ENCODE data around the gene LMTK3.

DNA sequence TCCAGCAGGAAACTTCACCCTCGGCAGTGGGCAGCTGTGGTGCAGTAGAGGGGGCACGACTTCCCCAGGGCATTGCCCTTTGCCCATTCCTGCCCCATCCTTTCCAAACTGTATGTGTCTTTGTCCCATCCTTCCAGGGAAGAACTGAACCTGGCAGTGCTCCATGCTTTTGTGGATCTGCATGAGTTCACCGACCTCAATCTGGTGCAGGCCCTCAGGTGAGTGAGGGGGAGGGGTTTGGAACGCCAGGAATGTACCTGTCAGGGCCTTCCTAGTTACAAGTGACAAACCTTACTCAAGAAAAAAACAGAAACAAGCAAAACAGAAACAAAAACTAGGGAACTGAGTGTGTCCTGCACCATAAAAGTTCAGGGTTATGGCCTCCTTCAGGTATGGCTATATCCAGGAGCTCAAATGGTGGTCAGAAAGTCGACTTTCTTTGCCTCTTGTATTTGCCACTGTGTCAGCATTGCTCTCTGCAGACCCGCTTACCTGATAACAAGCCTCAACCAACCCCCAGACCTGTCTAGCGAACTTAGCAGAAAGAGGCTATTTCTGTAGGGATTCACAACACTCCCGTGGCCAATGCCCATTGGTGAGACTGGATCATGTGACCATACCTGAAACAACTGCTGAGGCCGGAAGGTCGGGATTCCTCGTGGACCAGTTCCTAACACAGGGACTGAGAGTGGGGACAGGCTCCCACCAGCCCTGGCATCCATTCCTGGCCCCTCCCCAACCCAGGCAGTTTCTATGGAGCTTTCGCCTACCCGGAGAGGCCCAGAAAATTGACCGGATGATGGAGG is 38.3 kb downstream of the LMTK3 start:
- TF ChIP-seq, protein P1, sequence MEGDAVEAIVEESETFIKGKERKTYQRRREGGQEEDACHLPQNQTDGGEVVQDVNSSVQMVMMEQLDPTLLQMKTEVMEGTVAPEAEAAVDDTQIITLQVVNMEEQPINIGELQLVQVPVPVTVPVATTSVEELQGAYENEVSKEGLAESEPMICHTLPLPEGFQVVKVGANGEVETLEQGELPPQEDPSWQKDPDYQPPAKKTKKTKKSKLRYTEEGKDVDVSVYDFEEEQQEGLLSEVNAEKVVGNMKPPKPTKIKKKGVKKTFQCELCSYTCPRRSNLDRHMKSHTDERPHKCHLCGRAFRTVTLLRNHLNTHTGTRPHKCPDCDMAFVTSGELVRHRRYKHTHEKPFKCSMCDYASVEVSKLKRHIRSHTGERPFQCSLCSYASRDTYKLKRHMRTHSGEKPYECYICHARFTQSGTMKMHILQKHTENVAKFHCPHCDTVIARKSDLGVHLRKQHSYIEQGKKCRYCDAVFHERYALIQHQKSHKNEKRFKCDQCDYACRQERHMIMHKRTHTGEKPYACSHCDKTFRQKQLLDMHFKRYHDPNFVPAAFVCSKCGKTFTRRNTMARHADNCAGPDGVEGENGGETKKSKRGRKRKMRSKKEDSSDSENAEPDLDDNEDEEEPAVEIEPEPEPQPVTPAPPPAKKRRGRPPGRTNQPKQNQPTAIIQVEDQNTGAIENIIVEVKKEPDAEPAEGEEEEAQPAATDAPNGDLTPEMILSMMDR (conservative IDR thresholded peaks at IDR 0.05; ENCODE audit: low read depth in 2 of 2): no peak
- TF ChIP-seq POLR2AphosphoS5 (IDR thresholded peaks at IDR 0.05; ENCODE audit: low read depth) (no peak), EZH2 (IDR thresholded peaks at IDR 0.05; ENCODE audit: low read depth, unreplicated experiment) (no peak), CREB1 (CRISPR knock-in tag; IDR thresholded peaks at IDR 0.05; ENCODE audit: low read depth) (no peak), ZNF114 (CRISPR knock-in tag; IDR thresholded peaks at IDR 0.05) (no peak), EZH2phosphoT487 (IDR thresholded peaks at IDR 0.05; ENCODE audit: unreplicated experiment) (no peak), JUNB (IDR thresholded peaks at IDR 0.05; ENCODE audit: unreplicated experiment) (no peak), STAT1 (IDR thresholded peaks at IDR 0.05; ENCODE audit: unreplicated experiment) (no peak)
- TF ChIP-seq, protein P2, sequence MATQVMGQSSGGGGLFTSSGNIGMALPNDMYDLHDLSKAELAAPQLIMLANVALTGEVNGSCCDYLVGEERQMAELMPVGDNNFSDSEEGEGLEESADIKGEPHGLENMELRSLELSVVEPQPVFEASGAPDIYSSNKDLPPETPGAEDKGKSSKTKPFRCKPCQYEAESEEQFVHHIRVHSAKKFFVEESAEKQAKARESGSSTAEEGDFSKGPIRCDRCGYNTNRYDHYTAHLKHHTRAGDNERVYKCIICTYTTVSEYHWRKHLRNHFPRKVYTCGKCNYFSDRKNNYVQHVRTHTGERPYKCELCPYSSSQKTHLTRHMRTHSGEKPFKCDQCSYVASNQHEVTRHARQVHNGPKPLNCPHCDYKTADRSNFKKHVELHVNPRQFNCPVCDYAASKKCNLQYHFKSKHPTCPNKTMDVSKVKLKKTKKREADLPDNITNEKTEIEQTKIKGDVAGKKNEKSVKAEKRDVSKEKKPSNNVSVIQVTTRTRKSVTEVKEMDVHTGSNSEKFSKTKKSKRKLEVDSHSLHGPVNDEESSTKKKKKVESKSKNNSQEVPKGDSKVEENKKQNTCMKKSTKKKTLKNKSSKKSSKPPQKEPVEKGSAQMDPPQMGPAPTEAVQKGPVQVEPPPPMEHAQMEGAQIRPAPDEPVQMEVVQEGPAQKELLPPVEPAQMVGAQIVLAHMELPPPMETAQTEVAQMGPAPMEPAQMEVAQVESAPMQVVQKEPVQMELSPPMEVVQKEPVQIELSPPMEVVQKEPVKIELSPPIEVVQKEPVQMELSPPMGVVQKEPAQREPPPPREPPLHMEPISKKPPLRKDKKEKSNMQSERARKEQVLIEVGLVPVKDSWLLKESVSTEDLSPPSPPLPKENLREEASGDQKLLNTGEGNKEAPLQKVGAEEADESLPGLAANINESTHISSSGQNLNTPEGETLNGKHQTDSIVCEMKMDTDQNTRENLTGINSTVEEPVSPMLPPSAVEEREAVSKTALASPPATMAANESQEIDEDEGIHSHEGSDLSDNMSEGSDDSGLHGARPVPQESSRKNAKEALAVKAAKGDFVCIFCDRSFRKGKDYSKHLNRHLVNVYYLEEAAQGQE (IDR thresholded peaks at IDR 0.05; ENCODE audit: unreplicated experiment): no peak
- TF ChIP-seq, protein P3, sequence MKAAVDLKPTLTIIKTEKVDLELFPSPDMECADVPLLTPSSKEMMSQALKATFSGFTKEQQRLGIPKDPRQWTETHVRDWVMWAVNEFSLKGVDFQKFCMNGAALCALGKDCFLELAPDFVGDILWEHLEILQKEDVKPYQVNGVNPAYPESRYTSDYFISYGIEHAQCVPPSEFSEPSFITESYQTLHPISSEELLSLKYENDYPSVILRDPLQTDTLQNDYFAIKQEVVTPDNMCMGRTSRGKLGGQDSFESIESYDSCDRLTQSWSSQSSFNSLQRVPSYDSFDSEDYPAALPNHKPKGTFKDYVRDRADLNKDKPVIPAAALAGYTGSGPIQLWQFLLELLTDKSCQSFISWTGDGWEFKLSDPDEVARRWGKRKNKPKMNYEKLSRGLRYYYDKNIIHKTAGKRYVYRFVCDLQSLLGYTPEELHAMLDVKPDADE (IDR thresholded peaks at IDR 0.05): no peak
- TF ChIP-seq, protein P4, sequence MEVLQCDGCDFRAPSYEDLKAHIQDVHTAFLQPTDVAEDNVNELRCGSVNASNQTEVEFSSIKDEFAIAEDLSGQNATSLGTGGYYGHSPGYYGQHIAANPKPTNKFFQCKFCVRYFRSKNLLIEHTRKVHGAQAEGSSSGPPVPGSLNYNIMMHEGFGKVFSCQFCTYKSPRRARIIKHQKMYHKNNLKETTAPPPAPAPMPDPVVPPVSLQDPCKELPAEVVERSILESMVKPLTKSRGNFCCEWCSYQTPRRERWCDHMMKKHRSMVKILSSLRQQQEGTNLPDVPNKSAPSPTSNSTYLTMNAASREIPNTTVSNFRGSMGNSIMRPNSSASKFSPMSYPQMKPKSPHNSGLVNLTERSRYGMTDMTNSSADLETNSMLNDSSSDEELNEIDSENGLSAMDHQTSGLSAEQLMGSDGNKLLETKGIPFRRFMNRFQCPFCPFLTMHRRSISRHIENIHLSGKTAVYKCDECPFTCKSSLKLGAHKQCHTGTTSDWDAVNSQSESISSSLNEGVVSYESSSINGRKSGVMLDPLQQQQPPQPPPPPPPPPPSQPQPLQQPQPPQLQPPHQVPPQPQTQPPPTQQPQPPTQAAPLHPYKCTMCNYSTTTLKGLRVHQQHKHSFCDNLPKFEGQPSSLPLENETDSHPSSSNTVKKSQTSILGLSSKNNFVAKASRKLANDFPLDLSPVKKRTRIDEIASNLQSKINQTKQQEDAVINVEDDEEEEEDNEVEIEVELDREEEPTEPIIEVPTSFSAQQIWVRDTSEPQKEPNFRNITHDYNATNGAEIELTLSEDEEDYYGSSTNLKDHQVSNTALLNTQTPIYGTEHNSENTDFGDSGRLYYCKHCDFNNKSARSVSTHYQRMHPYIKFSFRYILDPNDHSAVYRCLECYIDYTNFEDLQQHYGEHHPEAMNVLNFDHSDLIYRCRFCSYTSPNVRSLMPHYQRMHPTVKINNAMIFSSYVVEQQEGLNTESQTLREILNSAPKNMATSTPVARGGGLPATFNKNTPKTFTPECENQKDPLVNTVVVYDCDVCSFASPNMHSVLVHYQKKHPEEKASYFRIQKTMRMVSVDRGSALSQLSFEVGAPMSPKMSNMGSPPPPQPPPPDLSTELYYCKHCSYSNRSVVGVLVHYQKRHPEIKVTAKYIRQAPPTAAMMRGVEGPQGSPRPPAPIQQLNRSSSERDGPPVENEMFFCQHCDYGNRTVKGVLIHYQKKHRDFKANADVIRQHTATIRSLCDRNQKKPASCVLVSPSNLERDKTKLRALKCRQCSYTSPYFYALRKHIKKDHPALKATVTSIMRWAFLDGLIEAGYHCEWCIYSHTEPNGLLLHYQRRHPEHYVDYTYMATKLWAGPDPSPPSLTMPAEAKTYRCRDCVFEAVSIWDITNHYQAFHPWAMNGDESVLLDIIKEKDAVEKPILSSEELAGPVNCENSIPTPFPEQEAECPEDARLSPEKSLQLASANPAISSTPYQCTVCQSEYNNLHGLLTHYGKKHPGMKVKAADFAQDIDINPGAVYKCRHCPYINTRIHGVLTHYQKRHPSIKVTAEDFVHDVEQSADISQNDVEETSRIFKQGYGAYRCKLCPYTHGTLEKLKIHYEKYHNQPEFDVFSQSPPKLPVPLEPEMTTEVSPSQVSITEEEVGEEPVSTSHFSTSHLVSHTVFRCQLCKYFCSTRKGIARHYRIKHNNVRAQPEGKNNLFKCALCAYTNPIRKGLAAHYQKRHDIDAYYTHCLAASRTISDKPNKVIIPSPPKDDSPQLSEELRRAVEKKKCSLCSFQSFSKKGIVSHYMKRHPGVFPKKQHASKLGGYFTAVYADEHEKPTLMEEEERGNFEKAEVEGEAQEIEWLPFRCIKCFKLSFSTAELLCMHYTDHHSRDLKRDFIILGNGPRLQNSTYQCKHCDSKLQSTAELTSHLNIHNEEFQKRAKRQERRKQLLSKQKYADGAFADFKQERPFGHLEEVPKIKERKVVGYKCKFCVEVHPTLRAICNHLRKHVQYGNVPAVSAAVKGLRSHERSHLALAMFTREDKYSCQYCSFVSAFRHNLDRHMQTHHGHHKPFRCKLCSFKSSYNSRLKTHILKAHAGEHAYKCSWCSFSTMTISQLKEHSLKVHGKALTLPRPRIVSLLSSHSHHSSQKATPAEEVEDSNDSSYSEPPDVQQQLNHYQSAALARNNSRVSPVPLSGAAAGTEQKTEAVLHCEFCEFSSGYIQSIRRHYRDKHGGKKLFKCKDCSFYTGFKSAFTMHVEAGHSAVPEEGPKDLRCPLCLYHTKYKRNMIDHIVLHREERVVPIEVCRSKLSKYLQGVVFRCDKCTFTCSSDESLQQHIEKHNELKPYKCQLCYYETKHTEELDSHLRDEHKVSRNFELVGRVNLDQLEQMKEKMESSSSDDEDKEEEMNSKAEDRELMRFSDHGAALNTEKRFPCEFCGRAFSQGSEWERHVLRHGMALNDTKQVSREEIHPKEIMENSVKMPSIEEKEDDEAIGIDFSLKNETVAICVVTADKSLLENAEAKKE (CRISPR knock-in tag; IDR thresholded peaks at IDR 0.05): no peak

Data from GM23338 (cell line).